Measurements from ENCODE around the gene MCM5.
"Not testable (repeated sequence)": the region's sequence is repeated elsewhere in the genome, so short reads cannot be mapped to it uniquely, and the experiment has no call there.

MCM5 gene

DNA sequence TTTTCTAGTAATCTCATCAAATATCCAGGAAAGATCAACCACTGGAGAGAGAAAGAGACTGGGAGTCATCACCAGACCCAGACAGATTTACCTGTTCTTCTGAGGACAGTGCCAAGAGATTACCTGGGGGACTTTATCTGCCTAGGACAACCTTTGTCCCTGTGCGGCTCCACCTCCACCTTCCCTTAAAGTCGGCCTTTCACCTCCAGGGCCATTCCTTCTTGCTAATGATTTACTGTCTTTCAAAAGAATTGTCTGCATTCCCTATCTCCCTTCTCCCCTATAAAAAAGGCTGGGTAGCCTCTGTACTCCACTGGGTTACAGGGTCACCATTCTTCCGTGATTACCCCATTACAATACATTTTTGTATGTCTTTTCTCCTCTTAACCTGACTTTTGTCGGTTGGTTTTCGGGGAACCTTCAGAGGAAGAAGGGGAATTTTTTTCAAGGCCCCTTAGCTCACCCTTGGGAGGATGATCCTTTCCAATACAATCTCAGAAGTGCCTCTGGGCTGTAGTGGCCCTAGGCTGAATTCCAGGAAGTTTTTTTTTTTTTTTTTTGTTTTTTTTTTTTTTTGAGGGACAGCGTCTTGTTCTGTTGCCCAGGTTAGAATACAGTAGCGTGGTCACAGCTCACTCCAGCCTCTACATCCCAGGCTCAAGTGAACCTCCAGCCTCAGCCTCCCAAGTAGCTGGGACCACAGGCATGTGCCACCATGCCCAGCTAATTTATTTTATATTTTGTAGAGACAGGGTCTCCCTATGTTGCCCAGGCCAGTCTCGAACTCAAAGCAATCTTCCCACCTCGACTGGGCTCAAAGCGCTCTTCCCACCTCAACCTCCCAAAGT lies 20.6 kb upstream of the MCM5 start:
- DNase-seq: no peak

DNA sequence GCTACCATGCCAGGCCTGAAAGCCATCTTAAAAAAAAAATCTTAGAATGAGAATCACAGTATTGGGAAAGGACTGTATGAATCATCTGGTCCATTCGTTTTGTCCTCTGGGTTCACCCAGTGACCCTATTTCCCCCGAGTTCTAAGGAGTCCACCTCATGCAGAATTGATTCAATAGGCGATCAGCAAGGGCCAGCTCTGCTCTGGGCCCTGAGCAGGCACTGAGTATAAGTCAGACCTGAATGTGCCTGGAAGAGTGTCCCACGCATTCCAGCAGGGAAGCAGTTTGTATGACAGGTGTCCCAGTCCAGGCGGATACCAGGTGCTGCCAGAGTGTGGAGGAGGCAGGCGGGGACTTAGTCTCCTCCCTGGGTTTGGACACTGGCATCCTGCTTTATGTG lies 19.9 kb upstream of the MCM5 start:
- DNase-seq: no peak

DNA sequence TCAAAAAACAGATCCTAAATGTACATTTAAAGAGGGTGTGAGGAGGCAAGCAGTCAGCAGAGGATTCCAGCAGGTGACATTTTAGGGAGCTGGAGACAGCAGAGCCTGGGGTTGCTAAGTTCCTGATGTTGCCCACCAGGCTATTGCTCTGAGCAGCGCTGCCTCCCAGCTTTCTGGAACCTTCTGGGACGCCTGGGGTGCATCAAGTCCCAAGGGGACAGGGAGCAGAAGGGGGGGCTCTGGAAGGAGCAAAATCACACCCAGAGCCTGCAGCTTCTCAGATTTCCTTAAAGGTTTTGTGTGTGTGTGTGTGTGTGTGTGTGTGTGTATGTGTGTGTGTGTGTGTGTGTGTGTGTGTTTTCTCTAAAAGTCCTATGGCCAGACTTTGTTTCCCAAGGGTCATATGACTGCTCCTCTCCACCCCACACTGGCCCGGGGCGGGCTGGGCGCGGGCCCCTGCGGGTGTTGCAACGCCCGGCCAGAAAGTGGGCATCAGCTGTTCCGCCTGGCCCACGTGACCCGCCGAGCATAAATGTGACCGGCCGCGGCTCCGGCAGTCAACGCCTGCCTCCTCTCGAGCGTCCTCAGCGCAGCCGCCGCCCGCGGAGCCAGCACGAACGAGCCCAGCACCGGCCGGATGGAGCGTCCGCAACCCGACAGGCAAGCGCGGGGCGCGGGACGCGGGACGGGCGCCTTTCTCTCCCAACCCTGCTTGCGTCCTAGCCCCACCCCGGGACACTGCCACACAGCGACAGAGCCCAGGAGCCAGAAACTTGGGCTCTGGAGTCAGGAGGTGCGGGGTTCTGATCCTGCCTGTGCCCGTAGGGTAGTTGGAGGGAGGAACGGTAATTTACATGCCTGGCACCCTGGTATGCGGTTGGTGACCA lies 19.2 kb upstream of the MCM5 start, which contains the start of gene HMOX1:
HMOX1 (plus strand) TSS at position 560 of the 887 bp plus-strand sequence; CDS start at position 638, 78 bp downstream.
- DNase-seq: no peak

DNA sequence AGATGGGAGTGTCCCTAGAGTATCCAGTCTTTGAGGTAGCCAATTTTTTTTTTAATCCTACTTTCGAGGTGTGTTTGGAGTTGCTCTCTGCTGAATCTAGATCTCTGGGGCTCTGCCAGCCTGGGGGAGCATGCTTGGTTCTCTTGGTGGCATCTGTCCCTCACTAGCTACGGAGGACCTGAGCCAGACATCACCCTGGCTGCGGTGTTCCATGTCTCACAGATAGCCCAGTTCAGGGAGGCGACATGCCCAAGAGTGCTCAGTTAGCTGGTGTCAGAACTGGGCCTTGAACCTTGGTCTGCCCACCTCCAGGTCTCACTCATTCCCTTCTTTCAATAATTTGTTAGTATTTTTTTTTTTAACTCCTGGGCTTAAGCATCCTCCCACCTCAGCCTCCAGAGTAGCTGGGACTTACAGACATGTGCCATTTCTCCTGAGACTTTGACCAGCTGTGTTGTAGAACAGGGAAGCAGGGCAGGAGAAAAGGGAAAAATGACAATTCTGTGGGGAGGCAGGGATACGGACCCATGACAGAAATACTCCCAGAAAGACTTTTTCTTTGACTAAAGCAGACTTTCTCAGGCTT lies 18.4 kb upstream of the MCM5 start:
- DNase-seq: no peak

DNA sequence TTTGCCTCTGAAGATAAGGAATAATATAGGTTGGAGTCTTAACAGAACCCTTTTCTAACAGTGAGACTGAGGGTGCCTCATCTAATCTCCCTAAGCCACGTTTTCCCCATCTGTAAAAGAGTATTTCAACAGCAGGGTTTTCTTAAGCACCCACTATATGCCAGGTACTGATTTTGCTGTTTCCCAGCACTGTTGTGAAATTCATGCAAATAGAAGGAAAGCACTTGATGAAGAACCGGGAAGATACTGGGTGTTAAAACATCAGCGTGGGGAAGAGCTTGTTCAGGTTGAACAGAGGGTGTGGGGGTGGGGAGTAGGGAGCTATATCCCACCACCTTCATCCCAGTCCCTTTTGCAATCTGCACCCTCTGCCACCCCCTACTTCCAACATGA lies 16.3 kb upstream of the MCM5 start:
- no peak for DNase-seq

DNA sequence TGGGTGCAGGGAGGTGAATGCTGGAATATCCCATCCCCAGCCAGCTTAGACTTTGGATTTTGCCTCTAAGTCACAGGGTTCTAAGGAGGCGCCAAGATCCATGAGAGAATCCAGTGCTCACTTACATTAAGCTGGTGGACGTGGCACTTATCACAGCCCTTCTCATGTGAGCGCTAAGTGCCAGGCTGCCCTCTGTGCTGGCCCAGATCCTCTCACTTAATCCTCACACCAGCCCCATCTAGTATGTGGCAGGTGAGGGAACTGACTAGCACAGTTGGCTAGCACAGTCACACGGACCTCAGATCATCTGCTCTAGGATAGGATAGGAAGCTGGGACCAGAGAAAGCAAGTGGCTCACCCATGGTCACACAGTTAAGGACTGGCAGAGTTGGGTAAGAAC lies 15.4 kb upstream of the MCM5 start:
- DNase-seq: no peak

DNA sequence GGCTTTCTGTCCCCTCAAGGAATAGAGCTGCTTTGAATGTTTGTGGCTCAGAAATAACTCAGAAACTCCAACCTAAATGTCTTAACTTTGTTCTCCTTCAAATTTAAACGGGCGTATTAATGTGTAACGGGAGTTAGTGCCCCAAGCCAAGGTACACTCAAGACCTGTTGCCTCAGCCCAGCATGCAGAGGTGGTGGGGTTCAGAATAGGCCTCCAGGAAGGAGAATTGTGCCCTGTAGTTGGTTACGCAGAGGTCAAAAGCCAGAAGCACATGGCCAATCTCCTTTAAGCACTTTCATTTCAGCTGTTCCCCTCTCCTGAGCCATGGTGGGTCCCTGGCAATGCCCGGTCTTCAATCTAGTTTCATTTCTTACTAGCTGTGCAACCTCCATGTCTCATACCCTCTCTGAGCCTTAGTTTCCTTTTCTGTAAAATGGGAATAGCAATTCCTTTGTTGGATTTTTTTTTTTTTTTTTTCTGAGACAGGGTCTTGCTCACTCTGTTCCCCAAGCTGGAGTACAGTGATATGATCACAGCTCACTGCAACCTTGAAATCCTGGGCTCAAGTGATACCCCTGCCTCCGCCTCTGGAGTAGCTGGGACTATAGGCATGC lies 14.9 kb upstream of the MCM5 start:
- no peak for DNase-seq

DNA sequence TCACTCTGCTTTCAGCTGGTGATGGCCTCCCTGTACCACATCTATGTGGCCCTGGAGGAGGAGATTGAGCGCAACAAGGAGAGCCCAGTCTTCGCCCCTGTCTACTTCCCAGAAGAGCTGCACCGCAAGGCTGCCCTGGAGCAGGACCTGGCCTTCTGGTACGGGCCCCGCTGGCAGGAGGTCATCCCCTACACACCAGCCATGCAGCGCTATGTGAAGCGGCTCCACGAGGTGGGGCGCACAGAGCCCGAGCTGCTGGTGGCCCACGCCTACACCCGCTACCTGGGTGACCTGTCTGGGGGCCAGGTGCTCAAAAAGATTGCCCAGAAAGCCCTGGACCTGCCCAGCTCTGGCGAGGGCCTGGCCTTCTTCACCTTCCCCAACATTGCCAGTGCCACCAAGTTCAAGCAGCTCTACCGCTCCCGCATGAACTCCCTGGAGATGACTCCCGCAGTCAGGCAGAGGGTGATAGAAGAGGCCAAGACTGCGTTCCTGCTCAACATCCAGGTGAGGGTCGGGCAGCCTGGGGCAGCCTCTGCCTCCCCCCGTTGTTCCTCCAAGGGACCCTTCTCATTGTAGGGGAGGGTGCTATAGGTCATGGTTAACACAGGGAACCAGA lies 13.2 kb upstream of the MCM5 start:
- DNase-seq: no peak

DNA sequence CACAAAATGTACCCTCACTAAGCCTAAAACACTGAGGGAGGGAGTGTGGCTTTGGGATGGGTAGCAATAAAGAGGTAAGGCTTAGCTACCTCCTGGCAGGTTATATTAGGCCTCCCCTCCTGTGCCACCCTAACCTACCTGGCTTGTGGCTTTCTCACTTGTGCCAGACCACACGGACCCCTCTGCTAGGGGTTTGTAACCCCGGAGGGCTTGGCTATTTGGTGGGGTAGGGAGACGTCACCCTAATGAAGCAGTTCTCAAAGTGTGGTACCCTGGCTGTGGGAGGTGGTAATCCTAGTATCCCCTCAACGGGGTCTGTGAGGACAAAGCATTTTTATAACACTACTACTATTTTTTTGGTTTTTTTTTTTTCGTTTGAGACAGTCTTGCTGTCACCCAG lies 9.0 kb upstream of the MCM5 start:
- DNase-seq: no peak

DNA sequence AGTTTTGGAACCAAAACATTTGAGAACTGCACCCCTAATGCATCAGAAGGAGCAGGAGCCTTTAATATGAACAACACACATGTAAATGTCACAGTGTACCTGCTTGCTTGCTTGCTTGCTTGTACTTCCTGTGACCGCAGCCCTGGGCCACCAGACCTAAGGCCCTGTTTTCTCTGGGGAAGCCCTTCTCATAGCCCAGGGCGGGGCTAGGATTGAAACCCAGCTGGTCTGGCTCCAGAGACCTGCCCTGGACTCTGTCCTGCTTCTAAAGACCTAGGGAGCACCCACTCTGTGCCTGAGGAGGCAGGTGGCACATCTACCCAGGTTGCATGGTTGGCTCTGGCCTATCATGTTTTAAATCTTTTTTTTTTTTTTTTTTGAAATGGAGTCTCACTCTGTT lies 7.6 kb upstream of the MCM5 start:
- no peak for DNase-seq

DNA sequence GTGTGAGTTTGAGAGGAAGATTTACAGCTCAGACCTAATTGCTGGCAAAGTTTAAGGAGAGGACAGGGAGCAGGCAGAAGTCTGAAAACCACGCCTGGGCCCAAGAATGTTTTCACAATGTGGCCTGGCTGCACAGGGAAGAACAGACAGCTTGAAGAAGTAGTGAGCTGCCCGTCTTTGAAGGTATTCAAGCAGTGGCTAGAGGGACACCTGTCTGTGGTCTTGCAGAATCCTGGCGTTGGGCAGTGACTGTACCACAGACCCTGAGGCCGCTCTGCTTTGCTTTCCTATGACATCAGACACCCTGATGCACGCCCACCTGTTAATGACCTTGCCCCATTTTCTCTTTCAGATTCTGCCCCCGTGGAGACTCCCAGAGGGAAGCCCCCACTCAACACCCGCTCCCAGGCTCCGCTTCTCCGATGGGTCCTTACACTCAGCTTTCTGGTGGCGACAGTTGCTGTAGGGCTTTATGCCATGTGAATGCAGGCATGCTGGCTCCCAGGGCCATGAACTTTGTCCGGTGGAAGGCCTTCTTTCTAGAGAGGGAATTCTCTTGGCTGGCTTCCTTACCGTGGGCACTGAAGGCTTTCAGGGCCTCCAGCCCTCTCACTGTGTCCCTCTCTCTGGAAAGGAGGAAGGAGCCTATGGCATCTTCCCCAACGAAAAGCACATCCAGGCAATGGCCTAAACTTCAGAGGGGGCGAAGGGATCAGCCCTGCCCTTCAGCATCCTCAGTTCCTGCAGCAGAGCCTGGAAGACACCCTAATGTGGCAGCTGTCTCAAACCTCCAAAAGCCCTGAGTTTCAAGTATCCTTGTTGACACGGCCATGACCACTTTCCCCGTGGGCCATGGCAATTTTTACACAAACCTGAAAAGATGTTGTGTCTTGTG lies 6.6 kb upstream of the MCM5 start:
- DNase-seq: no peak

DNA sequence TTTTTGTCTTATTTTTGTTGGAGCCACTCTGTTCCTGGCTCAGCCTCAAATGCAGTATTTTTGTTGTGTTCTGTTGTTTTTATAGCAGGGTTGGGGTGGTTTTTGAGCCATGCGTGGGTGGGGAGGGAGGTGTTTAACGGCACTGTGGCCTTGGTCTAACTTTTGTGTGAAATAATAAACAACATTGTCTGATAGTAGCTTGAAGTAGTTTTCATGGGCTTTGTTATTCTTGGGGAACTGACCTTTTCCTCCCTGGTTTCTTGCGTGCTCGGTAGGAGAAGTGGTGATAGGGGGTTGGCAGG lies 6.0 kb upstream of the MCM5 start:
- no peak for DNase-seq

DNA sequence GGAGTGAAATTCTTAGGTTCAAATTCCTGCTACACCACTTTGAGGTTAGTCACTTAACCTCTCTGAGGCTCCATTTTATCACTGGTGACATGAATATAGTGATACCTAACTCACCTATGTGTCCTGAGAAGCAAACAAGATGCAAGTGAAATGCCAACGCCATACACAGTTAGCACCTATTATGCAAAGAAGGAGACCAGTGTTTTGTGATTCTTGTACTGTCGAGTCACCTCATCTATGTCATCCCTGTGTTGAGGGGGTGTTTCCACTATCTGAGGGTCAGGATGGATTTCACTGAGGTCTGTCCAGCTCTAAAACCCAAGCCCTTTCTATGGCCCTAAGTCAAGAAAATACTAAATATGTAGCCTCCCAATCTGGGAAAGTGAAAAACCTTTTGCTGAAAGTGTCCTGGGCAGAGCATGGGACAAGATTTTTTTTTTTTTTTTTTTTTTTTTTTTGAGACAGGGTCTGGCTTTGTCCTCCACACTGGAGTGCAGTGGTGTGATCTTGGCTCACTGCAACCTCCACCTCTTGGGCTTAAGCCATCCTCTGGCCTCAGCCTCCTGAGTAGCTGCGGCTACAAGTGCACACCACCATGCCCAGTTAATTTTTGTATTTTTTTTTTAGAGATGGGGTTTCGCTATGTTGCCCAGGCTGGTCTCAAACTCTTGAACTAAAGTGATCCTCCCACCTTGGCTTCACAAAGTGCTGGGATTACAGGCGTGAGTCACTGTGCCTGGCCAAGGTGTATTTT lies 5.0 kb upstream of the MCM5 start:
- no peak for DNase-seq

DNA sequence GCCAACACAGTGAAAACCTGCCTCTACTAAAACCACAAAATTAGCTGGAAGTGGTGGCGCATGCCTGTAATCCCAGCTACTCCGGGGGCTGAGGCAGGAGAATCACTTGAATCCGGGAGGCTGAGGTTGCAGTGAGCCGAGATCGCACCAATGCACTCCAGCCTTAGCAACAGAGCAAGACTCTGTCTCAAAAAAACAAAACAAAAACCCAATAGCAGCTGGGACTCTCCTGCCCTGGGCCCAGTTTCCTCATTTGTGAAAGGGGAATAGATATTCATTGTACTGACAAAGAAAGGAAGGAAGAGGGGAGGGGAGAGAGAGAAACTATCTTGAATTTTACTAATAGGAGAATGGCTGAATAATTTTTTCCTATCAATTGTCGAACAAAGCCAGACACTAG lies 3.3 kb upstream of the MCM5 start:
- DNase-seq: not testable (repeated sequence)

DNA sequence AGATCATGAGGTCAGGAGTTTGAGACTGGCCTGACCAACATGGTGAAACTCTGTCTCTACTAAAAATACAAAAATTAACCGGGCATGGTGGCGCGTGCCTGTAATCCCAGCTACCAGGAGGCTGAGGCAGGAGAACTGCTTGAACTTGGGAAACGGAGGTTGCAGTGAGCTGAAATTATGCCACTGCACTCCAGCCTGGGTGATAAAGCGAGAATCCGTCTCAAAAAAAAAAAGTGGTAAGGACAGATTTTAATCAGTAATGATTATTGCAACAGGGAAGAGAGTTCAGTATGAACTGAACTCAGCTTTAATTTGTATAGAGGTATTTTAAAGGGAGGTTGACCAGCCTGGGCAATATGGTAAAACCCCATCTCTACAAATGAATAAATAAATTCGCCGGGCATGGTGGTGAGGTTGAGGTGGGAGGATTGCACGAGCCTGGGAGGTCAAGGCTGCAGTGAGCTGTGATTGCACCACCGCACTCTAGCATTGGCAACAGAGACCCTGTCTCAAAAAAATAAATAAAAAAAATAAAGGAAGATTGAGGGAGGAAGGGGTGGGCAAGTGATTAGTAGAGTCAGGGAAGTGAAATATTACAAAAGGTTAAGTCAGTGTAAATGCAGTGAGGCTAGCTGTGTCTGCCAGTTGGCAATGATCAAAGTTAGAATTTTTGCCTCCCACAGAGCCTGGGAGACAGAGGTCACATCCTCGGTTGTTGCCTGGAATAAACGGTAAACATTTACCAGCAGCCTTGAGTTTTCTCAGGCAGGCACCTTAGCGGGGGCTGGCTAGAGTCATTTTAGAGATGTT lies 2.6 kb upstream of the MCM5 start:
- no peak for DNase-seq

DNA sequence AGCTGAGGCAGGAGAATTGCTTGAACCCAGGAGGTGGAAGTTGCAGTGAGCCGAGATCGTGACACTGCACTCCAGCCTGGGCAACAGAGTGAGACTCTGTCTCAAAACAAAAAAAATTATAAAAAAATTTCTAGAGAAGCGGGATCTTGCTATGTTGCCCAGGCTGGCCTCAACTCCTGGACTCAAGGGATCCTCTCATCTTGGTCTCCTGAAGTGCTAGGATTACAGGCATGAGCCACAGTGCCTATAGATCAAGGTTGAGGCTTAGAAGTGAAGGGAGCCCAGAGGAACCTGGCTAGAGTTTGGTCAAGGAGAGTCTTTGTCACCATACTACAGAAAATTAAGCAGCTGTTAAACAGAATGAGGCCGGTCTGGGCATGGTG lies 1.4 kb upstream of the MCM5 start:
- DNase-seq: no peak

DNA sequence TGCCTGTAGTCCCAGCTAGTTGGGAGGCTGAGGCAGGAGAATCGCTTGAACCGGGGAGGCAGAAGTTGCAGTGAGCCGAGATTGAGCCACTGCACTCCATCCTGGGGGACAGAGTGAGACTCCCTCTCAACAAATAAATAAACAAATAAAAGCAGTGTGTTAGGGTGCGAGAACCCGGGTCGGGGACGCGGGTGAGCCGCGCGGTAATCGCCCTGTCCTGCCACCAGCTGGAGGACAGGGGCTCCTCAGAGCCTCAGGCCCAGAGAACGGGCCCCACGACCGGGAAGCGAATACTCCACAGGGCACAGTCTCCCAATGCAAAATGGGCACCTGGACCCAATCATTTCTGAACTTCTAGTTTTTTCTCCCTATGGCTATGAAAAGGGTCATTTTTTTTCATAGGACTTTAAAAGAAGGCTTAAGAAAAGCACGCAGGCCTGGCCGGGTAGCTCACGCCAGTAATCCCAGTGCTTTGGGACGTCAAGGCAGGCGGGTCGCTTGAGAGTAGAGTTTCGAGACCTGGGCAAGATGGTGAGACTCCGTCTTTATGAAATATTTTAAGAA lies 744 bp upstream of the MCM5 start:
- DNase-seq: no peak

DNA sequence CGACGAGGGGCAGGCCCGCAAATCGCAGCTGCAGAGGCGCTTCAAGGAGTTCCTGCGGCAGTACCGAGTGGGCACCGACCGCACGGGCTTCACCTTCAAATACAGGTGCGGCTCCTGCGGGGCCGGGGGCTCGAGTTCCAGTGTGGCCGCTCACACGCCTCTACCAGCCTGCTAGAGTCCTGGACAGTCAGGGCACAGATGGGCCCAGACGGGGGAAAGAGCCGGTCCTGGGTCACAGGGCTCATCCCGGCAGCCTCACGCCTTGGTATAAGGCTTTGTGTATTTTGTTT lies 506 bp downstream of the MCM5 start:
- DNase-seq: no peak

DNA sequence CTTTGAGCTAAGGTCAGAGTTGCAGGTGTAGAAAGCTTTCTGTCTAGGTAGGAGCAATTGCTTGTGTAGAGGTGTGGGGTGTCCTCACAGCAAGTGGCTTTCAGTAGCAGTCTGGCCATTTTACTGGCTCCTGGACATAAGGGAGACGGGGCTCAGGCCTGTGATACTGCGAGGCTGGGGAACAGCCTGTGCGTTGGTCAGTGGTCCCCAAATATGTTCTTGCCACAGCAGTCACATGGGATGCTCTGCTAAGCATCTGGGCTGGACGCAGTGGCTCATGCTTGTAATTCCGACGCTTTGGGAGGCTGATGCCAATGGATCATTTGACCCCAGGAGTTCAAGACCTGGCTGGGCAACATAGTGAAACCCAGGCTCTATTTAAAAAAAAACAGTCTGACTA lies 1.9 kb downstream of the MCM5 start:
- DNase-seq: no peak

DNA sequence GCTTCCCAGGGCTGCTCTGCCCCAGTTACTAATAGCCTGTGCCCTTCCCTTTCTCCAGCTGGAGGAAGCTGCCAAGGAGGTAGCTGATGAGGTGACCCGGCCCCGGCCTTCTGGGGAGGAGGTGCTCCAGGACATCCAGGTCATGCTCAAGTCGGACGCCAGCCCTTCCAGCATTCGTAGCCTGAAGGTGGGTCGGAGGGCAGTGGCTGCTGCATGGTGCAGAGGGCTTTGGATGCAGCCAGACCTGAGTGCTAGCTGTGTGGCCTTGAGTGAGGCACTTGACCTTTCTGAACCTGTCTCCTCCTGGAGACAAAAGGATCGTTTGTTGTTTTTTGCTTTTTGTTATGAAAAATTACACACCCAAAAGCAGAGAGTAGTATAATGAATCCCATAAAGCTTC lies 3.4 kb downstream of the MCM5 start:
- DNase-seq: no peak
